AG09319 (cell line): ENCODE data around the gene RHOBTB1.

Source experiments
- DNase-seq: peaks from one replicate; pipeline ENCODE4 v3.0.0-alpha.2; 2010; ENCODE audit warnings: low read depth; ENCODE audit errors: extremely low read depth
- TF ChIP-seq, protein P1 (sequence below): IDR thresholded peaks from 2 replicates; pipeline ENCODE4 v1.5.1; 2011; ENCODE audit warnings: low read depth, mild to moderate bottlenecking, inconsistent platforms, low read length, moderate library complexity

RHOBTB1 gene, protein sequence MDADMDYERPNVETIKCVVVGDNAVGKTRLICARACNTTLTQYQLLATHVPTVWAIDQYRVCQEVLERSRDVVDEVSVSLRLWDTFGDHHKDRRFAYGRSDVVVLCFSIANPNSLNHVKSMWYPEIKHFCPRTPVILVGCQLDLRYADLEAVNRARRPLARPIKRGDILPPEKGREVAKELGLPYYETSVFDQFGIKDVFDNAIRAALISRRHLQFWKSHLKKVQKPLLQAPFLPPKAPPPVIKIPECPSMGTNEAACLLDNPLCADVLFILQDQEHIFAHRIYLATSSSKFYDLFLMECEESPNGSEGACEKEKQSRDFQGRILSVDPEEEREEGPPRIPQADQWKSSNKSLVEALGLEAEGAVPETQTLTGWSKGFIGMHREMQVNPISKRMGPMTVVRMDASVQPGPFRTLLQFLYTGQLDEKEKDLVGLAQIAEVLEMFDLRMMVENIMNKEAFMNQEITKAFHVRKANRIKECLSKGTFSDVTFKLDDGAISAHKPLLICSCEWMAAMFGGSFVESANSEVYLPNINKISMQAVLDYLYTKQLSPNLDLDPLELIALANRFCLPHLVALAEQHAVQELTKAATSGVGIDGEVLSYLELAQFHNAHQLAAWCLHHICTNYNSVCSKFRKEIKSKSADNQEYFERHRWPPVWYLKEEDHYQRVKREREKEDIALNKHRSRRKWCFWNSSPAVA

GRCh38 chr10:60944058-60944909 is at the start of gene RHOBTB1:
TSS of gene RHOBTB1 (minus strand) at chr10:60944185. CDS start at chr10:60911542, 32,643 bp downstream.
- DNase-seq = peak; percentile 55
- TF ChIP-seq, protein P1, sequence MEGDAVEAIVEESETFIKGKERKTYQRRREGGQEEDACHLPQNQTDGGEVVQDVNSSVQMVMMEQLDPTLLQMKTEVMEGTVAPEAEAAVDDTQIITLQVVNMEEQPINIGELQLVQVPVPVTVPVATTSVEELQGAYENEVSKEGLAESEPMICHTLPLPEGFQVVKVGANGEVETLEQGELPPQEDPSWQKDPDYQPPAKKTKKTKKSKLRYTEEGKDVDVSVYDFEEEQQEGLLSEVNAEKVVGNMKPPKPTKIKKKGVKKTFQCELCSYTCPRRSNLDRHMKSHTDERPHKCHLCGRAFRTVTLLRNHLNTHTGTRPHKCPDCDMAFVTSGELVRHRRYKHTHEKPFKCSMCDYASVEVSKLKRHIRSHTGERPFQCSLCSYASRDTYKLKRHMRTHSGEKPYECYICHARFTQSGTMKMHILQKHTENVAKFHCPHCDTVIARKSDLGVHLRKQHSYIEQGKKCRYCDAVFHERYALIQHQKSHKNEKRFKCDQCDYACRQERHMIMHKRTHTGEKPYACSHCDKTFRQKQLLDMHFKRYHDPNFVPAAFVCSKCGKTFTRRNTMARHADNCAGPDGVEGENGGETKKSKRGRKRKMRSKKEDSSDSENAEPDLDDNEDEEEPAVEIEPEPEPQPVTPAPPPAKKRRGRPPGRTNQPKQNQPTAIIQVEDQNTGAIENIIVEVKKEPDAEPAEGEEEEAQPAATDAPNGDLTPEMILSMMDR = no peak

DNA sequence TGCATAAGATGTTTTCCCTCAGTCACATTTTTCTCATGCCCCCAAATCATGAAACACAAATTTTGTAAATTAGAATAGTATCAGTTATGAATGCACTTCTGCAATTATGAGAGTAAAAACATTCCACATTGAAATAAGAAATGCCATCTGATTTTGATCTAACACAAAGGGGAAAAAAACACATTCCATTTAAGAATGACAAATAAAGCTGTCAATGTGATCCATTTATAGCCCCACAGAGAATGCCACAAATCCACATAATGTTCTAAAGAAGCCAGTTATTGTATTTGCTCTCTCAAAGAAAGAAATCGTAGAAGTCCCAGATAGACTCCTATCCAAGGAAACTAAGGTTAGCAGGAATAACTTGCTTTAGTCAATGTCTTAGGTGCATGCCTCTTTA is 48.7 kb upstream of the RHOBTB1 start:
- DNase-seq = no peak
- TF ChIP-seq, protein P1 = no peak

DNA sequence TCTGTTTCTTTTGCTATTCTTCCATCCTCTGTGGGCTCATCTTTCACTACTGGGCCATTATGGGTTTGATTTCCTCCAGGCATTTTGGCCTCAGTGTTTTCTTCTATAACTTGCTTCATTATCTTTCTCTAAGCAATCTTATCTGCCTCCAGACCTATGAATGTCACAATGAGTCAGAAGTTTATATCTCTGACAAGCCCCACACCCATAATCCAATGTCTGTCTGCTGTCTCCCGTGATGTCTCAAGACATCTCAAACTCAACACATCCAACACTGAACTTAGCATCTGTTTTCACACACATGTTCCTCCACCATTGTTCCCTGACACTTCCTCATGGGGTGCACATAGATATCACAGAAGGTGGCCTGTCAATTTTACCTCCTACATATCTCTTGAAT is 46.7 kb upstream of the RHOBTB1 start:
- no peak for DNase-seq
- TF ChIP-seq, protein P1 = no peak

DNA sequence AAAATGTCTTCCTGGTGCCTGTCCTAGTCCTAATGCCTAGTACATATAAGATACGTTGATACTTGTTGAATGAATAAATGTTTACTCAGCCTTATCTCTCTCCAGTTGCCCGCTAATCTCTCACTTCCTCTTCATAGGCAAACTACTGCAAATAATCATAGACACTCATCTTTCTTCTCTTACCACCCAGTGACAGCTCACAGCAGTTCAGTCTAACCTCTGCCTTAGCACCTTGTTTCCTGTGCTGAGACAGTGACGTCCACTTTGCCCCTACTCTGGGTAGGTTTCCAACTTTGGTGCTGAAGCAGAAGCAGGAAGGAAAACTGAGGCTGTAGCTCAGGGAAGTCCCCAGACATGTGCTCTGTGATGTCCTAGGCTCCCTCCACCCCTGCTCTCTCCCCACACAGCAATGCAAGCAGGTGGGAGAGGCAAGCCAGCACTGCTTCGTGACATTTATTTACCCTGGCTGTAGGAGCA is 45.5 kb upstream of the RHOBTB1 start:
- TF ChIP-seq, protein P1 = no peak
- DNase-seq = no peak

DNA sequence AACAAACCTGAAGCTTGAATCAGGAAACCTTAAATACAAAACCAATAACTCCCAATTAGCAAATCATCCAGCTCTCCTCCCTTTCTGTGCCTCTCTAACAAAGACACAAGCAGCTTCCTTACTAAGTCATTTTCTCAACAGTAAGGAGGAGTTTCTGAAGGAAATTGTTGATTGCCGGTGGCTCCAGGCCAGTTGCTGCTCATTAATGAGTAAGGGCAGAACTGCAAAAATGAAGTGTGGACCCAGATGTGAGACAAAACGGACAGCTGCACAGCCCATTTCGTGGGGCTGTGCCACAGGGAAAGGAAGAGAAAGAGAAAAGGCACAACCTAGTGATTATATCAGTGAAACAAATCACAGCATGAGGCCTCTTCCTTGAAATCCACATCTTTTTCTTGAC is 42.8 kb upstream of the RHOBTB1 start:
- no peak for DNase-seq
- TF ChIP-seq, protein P1 = no peak

GRCh38 chr10:60985951-60986350 is 42.0 kb upstream of the RHOBTB1 start:
- no peak for DNase-seq
- TF ChIP-seq, protein P1 = no peak
